GM19395 (cell line): Measurements from ENCODE around the gene AP4B1.
A peak's percentile ranks its signal among the peaks of the same experiment; 100 is the strongest.

Experiments used
- ATAC-seq: cut with Tn5 transposase; IDR thresholded peaks from one replicate; pipeline ENCODE4 v1.9.1; 2021; ENCODE audit warnings: mild to moderate bottlenecking, moderate library complexity; ENCODE audit not compliant: unreplicated experiment

The AP4B1 gene

GRCh38 chr1:113930499-113931161 is 26.0 kb upstream of the AP4B1 start:
- peak; percentile 46 for ATAC-seq

- peak; percentile 30 for ATAC-seq
These were observed 25.3 kb upstream of the AP4B1 start for GRCh38 chr1:113929750-113930498.

GRCh38 chr1:113928941-113929749 is 24.5 kb upstream of the AP4B1 start, which contains the start of gene HIPK1:
Gene HIPK1, plus strand, starts transcription at chr1:113929324.
- ATAC-seq: peak; percentile 68

DNA sequence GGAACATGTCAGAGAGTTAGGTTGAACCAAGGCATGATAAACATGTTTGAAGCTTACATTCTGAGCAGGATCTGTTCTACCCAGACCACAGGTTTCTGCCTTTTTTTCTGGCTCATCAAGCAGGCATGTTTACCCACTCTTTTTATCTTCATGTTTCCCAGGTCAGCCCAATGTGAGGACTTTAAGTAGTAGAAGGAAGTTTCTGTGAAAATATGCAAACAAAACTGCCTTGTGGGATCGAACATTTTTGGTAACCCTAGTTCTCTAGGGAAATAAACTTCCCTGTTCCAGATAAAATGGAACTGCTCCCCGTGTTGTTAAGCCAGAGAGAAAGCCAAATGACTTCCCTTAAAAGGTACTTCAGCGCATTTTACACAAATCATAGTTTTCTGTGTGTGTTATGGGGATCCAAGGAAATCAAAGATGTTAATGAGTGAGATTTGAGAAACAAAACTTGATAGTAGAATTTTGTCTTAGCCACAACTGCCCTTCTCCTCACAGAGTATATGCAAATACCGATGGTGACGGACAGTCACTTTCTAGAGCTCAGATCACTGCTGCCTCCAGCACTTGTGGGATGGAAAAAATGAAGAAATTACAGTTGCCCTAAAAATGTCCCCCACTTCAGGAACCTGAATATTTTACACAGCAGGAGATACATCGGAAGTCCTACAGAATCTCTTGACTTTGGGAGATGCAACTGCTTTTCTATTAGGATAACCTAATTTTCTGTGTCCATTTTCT is 23.8 kb upstream of the AP4B1 start:
- ATAC-seq: peak; percentile 35

DNA sequence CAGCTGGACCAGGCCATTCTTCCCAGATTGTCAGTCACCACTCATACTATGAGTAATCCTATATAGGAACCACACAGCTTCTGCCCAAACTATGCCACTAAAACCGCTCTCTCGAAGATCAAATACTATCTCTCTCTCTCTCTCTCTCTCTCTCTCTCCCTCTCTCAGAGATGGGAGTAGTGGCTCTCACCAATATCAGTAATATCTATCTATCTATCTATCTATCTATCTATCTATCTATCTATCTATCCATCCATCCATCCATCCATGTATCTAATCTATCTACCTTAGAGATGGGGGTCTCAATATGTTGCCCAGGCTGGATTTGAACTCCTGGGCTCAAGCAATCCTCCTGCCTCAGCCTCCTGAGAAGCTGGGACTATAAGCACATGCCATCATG is 19.9 kb upstream of the AP4B1 start:
- ATAC-seq: no peak

- no peak for ATAC-seq
These were observed 18.4 kb upstream of the AP4B1 start for GRCh38 chr1:113922957-113923356.

DNA sequence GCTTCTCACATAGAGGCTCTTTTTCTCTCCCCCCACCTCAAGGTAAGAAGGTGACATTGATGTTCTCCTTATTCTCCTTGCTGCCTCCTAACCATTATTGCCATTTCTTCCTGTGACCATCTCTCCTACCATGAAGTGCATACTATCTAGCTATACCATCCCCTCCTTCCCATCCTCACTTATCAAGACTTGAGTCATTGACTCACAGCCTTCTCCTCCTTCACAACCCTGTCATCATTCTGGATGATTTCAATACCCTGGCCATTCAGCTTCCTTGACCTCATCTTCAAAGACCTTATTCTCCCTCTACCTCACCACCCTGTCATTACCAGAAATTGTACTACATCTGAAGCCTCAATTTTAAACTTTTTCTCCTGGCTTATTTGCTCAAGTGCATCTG is 13.6 kb upstream of the AP4B1 start:
- ATAC-seq: no peak

GRCh38 chr1:113917400-113918082 is 12.9 kb upstream of the AP4B1 start:
- ATAC-seq: no peak

GRCh38 chr1:113916974-113917373 is 12.4 kb upstream of the AP4B1 start:
- no peak for ATAC-seq

DNA sequence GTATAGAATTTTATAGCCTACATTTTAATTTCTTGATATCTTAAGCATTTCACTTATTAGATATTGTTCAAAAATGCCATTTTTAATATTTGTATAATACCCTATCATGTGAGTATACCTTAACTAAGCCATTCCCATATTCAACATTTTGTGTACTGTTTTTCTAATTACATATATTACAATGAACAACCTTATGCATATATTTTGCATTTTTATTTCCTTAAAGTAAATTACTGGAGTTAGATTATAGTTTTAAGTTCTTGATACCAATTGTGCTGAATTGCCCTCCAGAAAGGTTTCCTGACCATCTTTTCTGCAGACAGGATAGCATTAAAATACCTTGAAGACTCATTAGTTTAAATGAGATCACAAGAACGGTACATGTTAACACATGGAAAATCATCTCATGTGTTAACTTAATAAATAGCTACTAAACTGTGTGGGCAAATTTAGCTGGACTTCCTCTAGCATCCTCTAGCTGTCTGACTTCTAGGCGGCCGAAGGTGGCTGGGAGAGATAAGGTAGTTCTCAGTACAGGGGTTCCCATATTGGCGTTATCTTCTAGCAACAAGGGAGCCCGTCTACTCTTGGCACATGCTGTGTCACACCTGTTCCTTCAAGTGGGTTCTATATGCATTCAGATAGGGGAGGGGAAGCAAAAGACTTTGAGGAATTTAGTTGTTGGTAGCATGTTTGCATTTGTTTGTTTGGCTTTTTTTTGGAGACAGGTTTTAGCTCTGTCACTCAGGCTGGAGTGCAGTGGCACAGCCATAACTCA is 9.5 kb upstream of the AP4B1 start:
- ATAC-seq: no peak

DNA sequence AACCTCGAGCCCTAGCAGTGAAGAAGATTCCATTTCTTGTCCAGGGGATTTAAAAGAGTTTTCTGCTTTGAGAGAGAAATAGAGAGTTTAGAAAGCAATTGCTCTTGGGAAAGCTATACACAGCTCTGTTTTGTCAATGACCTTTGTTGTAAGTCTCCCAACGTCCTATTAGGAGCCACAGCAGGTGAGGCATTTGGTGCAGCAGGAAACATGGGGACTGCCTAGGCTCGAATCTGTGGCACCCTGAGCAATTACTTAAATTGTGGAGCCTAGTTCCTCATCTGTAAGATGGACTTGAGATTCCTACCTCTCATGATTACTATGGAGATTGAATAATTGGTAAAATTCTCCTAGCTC is 8.7 kb upstream of the AP4B1 start:
- no peak for ATAC-seq

- ATAC-seq: no peak
These were observed 8.2 kb upstream of the AP4B1 start for GRCh38 chr1:113912594-113913311.

DNA sequence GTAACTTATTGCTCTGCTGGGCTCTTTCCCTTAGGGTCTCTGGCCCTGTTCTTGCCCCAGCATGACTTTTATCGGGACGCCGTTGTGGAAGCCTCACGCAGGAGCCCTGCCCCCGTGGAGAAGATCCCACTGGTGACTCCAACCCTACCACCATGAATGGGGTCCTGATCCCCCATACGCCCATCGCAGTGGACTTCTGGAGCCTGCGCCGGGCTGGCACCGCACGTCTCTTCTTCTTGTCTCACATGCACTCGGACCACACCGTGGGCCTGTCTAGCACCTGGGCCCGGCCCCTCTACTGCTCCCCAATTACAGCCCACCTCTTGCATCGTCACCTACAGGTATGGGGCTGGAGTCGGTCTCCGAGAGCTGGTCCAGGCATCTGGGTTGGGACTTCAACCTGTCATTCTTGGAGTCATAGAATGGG is 849 bp upstream of the AP4B1 start:
- peak; percentile 5 for ATAC-seq

DNA sequence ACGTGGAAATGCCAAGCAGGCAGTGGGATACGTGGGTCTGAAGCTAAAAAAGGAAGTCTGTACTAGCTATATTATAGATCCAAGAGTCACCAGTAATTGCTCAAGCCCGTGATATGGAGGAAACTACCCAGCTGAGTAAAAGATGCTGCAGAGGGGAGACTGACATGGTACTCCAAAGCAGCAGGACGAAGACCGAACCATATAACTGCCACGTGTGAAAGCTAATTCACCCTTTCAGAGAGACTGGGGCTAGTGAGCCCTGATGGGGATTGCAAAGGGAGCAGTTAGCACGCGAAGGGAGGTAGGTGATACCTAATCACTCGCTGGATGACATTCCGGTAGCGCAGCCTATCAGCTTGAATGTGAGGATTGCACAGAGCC is 316 bp downstream of the AP4B1 start:
- ATAC-seq: peak; percentile 45

DNA sequence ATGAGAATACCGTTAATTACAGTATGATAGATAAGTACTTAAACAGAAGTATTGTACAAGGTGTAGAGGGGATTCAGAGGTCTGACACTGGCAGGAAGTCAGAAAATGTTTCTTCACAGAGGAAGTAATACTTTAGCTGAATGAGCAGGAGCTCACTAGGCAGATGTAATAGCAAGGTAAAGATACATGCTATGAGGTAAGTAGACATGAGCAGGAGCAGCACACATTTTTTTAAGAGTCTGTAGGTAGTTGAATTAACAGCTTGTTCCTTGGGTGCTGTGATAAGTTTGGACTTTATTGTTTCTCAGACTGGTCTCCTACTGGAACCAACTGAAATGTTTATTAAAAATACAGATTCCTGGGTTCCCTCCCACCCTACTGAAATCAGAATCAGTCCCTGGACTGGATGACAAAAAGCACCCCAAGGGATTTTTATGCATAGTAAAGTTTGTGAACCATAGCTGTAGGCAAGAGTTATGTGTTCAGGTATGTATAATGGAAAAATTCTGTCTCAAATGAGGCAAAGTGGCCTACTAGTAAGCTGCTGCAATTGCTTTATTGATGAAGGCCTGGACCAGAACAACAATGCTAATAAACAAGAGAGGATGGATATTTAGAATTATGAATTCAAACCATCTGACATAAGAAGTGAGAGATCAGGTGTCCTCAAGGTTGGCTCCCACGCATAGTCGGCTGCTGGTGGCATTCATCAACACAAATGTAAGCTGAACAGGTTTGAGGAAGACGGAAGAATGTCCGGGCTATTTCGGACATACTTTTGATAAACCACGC is 902 bp downstream of the AP4B1 start:
- ATAC-seq: no peak

DNA sequence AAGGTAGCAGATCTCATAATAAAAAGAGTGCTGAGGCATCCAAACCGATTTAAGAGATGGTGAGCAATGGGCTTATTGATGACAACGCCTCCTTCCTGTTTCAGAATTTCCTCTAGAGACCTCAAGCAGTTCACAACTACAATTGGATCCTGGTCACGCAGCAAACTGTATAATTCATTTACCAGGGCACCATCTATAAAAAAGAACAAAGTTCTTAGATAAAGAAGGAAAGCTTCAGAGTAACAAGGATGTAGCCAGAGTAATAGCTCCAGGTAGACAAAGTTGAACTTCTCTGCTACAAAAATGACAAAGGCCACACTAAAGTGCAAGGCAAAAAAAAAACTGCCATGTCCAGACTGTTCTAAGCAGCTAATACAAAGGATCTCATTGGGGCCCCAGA is 3.4 kb downstream of the AP4B1 start:
- ATAC-seq: no peak

GRCh38 chr1:113899111-113899510 is 5.5 kb downstream of the AP4B1 start:
- no peak for ATAC-seq

GRCh38 chr1:113898241-113898814 is 6.3 kb downstream of the AP4B1 start:
- ATAC-seq: no peak
